Measurements from ENCODE around the gene WDSUB1.

Gene WDSUB1

GRCh38 chr2:159266554-159266953, 19.9 kb downstream of the WDSUB1 start:
- no peak for DNase-seq (ENCODE audit: low read depth in 2 of 2)

GRCh38 chr2:159265171-159265576, 21.3 kb downstream of the WDSUB1 start:
- DNase-seq (ENCODE audit: low read depth in 2 of 2): no peak

GRCh38 chr2:159262904-159263303, 23.6 kb downstream of the WDSUB1 start:
- no peak for DNase-seq (ENCODE audit: low read depth in 2 of 2)

DNA sequence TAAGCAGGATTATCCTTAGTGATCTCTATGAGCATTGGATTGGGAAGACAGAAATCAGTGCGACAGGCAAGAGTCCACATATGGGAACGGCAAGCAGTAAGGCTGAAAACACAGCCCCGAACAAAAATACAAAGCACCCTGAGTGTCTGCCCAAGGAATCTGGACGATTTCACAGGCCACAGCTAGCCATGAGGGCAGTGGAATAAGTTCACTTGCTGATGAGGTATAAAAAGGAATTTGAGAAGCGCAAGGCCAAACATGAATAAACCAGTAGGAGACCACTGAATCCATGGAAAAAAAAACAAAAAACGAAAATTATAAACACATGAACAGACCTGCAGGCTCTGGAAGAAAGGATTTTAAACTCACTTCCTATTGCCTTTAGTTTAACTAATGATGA, 24.3 kb downstream of the WDSUB1 start:
- no peak for DNase-seq (ENCODE audit: low read depth in 2 of 2)

DNA sequence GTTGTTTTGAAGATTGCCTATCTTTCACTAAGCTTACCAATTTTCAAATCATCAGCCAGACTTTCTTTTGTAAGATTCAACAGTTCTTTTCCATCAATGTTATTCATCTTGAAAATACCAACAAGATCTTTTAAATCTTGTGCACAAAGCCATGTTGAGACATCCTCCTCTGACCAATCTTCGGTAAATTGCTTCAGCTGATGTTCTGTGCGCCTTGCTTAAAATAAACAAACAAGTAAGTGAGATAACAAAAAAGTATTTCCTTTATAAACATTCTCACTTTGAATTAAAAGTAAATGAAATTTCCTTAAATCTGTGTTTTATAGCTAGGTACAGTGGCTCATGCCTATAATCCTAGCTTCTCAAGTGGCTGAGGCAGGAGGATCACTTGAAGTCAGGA, 30.3 kb downstream of the WDSUB1 start:
- DNase-seq (ENCODE audit: low read depth in 2 of 2): no peak

DNA sequence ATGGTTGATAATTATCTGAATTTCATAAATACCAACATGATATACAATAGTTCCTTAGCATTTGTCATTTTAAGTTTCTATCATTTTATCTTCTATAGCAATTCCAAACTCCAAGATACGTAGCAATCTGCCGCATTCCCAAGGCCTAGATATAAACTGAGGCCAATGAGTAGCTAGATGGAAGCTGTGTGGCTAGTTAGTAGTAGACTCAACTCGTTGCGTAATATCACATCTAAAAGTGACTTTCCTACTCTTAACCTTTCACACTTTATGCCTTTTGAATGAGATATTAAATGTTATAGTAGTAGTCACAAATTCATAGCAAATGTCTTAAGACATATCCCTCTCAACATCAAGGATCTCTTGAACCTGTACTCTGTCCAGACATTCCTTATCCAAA, 33.6 kb downstream of the WDSUB1 start:
- no peak for DNase-seq (ENCODE audit: low read depth in 2 of 2)

DNA sequence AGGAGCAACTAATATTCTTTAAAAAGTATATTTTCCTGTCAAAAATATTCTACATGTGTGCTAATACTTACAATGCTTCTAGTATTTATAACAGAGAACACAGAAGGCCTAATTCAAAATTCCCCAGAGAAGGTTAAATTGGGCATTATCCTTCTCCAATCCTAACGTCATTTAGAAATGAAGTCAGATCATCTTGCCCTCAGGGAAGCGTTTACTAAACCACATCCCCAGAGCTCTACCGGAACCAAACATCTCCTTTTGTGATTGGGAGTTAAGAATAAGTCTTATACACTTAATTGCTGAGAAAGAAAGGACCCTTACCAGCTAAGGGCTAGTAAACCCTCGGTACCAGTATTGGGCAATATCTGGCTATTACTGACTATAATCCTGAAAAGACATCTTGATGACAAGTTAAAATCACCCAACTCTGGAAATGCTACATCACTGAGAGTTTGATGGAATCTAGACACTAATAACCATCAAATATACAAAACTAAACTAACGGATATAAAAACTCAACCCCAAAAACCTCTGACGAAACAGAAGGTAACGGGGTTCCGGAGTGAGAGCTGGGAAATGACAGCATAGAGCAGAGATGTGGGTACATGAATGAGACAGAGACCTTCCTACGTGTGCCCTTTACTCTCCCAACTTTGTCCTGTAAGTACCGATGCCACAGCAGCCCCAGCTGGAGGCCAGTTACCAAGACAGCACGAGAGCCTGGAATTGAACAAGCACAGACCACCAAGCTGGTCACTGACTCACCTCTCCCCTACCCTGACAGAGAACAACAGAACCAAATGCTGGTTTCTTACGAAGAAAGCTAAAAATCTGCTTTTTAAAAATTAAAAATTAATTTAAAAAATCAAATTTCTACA, 35.0 kb downstream of the WDSUB1 start:
- no peak for DNase-seq (ENCODE audit: low read depth in 2 of 2)

GRCh38 chr2:159249990-159250715, 36.4 kb downstream of the WDSUB1 start:
- DNase-seq (ENCODE audit: low read depth in 2 of 2): no peak

GRCh38 chr2:159246325-159246988, 40.0 kb downstream of the WDSUB1 start:
- DNase-seq (ENCODE audit: low read depth in 2 of 2): no peak

DNA sequence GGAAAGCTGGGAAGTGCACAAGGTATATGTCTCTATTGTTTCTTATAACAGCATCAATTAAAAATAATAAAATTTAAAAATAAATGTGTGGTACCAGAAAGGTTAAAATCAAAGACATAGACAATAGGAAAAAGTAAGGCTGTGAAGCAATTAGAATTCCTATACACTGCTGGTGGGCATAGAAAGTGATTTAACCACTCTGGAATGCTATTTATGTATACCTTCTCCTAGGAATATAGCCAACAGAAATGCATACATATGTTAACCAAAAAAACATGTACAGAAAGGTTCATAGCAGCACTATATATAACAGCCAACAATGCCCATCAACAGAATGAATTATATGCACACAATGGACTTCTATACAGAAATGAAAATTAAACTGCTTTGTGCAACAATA, 43.0 kb downstream of the WDSUB1 start:
- peak; percentile 49 for DNase-seq (ENCODE audit: low read depth in 2 of 2)

GRCh38 chr2:159234868-159235267, 51.6 kb downstream of the WDSUB1 start:
- no peak for DNase-seq (ENCODE audit: low read depth in 2 of 2)

DNA sequence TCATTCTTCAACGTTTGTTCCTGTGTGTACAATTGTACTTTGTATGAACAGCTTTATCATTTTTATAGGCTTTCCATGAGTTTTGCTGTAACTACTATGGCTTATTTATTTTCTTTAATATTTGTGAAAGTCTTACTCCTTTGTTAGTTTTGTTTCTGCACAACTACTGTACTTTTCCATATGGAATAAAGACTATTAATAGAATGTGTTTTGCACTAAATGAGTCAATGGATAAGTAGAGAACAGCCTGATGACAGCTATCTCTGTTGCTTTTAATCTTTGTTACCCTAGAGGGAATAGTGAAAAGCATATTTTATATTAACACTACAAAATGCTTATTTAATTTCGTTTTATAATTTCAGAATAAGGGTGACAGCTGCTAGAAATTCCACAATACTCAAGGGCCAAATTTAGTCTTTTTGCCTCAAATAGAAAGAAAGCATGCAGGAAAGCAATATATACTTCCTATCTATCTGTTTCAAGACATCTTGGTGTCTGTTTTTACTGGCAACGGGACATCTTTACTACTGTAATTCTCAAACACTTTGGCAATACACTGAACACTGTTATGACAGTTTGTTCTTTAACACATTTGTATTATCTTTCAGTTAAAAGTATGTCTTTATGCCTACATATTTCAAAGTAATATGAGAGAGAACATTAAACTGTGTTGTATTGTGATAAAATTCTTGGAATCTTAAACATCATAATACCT, 53.9 kb downstream of the WDSUB1 start:
- peak in 1 of 2 experiments; percentile 7 for DNase-seq (ENCODE audit: low read depth in 2 of 2)

DNA sequence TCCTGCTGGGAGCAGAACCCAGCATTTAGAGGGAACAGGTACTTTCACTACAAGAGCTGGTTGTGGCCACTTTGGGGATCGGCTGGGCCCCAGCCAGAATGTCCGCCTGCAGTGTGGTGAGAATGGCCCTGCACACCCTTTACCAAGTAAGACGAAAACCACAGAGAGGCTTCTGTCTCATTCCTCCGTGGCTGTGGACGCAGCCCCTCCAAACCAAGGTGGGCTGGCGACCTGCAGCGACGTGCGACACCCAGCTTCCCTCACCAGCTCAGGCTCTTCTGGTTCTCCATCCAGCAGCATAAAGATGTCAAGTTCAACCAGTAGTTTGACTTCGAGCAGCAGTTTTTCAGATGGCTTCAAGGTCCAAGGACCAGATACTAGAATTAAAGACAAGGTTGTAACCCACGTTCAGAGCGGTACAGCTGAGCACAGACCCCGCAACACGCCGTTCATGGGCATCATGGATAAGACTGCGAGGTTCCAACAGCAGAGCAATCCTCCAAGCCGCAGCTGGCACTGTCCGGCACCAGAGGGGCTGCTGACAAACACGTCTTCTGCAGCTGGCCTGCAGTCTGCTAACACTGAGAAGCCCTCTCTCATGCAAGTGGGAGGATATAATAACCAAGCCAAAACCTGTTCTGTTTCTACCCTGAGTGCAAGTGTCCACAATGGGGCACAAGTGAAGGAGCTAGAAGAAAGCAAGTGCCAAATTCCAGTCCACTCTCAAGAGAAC, 56.2 kb downstream of the WDSUB1 start:
- DNase-seq (ENCODE audit: low read depth in 2 of 2): no peak

DNA sequence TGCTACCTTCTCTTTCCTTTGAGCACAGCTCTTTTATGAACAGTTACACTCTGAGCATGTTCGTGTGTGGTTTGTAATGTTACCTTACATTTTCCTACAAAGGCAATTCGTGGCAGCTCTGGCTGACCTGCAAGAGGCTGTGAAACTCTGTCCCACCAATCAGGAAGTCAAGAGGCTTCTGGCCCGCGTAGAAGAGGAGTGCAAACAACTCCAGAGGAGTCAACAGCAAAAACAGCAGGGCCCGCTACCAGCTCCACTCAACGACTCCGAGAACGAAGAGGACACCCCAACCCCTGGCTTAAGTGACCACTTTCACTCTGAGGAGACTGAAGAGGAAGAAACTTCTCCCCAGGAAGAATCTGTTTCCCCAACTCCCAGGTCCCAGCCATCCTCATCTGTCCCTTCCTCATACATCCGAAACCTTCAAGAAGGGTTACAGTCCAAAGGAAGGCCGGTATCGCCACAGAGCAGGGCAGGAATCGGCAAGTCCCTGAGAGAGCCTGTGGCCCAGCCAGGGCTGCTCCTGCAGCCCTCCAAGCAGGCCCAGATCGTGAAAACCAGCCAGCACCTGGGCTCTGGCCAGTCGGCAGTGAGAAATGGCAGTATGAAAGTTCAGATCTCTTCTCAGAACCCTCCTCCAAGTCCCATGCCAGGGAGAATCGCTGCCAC, 56.9 kb downstream of the WDSUB1 start:
- DNase-seq (ENCODE audit: low read depth in 2 of 2): no peak

DNA sequence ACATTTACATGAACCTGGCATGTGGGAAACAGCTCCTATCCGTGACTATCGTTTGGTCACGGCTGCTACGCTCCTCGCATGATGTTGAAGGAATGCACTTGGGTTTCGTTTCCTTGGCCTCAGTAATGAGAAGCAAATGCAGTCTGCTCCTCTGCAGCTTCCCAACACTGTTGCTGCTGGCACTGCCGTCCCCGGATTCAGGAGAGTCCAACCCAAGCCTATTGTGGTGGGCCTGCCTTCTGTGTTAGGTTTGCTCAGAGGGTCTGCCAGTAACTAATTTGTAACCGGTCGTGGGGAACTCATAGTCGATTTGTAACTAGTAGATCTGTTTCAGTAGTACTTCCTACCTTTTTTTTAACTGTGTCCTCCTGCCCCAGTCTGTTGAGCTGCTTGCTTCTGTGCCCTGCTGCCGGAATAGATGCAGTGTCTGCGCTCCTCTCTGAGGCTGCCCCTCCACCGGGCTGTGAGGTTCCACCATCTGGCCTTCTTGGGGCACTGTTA, 58.4 kb downstream of the WDSUB1 start:
- peak; percentile 57 to 62 for DNase-seq (ENCODE audit: low read depth in 2 of 2)

GRCh38 chr2:159227467-159227866, 59.0 kb downstream of the WDSUB1 start:
- no peak for DNase-seq (ENCODE audit: low read depth in 2 of 2)

GRCh38 chr2:159226608-159227385, 59.7 kb downstream of the WDSUB1 start:
- no peak for DNase-seq (ENCODE audit: low read depth in 2 of 2)

- DNase-seq (ENCODE audit: low read depth in 2 of 2): no peak
Measured at GRCh38 chr2:159226059-159226461, 60.4 kb downstream of the WDSUB1 start.

All from fibroblast of skin of left quadriceps (primary cell).